ENCODE measurements around the gene SPRR2A.

SPRR2A gene

DNA sequence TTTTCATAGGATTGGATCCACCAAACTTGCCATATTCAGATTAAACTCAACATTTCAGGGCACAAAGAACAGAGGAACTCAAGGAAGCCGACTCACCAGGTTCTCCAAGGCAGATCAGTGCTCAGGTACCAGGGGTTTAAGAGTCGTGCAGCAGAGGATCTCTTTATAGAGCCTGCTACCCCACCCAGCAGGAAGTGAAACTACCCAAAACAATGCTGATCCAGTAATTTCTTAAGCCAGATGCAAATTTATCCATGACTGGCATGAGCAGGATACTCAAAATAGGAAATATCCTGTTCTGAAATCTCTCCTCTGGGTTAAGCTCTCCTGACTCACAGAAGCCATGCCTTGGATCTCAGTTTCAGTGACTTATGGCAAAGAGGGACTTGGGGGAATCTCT is at the start of gene SPRR2A:
Gene SPRR2A, minus strand, starts transcription at position 138 of the 400 bp plus-strand sequence. CDS start 777 bp downstream, outside the sequence.
- H3K4me1 ChIP-seq (ENCODE audit: insufficient read depth, low read length): no peaks in the 10 kb centered on the region
- H3K36me3 ChIP-seq (ENCODE audit: insufficient read depth, low read depth, low read length): no peaks in the 10 kb centered on the region
- no peak within 1 kb of the TSS for H3K9ac ChIP-seq (ENCODE audit: low read depth, low read length)
- H3K4me3 ChIP-seq (ENCODE audit: low read length): no peak within 1 kb of the TSS
- H3K27me3 ChIP-seq (ENCODE audit: insufficient read depth, low read length): no peaks in the 10 kb centered on the region
- H3K9me3 ChIP-seq (ENCODE audit: insufficient read depth, low read depth, low read length): no peaks in the 10 kb centered on the region; the same call in 1 of the 2 replicates
- H3K27ac ChIP-seq (ENCODE audit: low read length): no peak within 1 kb of the TSS

DNA sequence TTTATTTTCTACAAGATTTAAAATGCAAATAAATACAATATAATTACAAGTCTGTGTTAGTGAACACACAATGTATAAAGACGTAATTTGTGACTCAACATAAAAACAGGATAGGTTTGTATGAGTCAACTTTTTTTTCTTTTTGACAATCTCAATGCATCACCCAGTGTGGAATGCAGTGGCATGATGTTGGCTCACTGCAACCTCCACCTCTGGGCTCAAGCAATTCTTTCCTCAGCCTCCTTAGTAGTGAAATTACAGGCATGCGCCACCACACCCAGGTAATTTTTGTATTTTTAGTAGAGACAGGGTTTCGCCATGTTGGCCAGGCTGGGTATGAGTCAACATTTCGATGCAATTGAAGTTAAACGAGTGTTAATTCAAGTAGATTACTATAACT is 42.9 kb upstream of the SPRR2A start:
- Histone ChIP-seq H3K9me3 (ENCODE audit: insufficient read depth, low read depth, low read length) (no peaks in the 10 kb centered on the region), H3K27me3 (ENCODE audit: insufficient read depth, low read length) (no peaks in the 10 kb centered on the region), H3K4me3 (ENCODE audit: low read length) (no peak overlapping the region), H3K9ac (ENCODE audit: low read depth, low read length) (no peak overlapping the region), H3K36me3 (ENCODE audit: insufficient read depth, low read depth, low read length) (no peaks in the 10 kb centered on the region), H3K4me1 (ENCODE audit: insufficient read depth, low read length) (no peaks in the 10 kb centered on the region), H3K27ac (ENCODE audit: low read length) (no peak overlapping the region)

DNA sequence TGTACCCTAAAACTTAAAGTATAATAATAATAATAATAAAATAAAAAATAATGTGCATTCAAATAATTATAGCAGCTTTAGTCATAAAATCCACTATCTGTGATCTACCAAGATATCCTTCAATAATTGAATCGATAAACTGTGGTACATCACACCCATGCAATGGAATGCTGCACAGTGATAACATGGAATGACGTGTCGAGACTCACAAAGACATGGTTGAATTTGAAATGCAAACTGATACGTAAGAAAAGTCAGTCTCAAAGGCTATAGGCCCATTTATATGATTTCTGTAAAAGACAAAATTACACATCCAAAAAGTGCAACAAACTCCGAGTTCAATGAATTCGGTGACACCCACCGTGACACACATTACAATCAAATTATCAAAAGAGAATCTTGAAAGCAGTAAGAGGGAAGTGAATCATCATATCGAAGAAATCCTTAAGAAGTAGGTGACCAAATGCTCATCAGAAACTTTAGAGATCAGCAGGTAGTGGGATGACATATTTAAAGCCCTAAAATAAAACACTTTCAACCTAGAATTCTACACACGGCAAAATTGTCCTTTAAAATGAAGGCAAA is 42.2 kb upstream of the SPRR2A start:
- Histone ChIP-seq H3K27me3 (ENCODE audit: insufficient read depth, low read length) (no peaks in the 10 kb centered on the region), H3K27ac (ENCODE audit: low read length) (no peak overlapping the region), H3K9me3 (ENCODE audit: insufficient read depth, low read depth, low read length) (no peaks in the 10 kb centered on the region), H3K9ac (ENCODE audit: low read depth, low read length) (no peak overlapping the region), H3K4me3 (ENCODE audit: low read length) (no peak overlapping the region), H3K36me3 (ENCODE audit: insufficient read depth, low read depth, low read length) (no peaks in the 10 kb centered on the region), H3K4me1 (ENCODE audit: insufficient read depth, low read length) (no peaks in the 10 kb centered on the region)

DNA sequence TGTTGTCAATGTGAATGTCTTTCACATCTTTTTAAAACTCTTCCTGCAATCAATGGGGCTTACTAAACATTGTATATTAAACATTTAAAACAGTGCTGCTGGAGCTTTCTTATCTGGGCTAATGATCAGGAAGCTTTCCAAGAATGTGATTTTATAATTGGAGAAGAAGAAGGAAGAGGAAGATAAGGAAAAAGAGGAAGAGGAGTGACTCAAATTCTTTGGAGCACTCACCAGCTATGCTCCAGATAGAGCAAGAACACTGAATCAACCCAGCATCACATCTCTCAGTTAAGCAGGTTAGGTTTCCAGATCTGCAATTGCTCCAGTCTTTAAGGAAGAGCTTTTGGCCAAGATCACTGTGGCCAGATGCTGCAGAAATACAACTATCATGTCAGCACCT is 38.5 kb upstream of the SPRR2A start:
- Histone ChIP-seq H3K27ac (ENCODE audit: low read length) (no peak overlapping the region), H3K9ac (ENCODE audit: low read depth, low read length) (no peak overlapping the region), H3K9me3 (ENCODE audit: insufficient read depth, low read depth, low read length) (no peaks in the 10 kb centered on the region), H3K4me3 (ENCODE audit: low read length) (no peak overlapping the region), H3K27me3 (ENCODE audit: insufficient read depth, low read length) (no peaks in the 10 kb centered on the region), H3K4me1 (ENCODE audit: insufficient read depth, low read length) (no peaks in the 10 kb centered on the region), H3K36me3 (ENCODE audit: insufficient read depth, low read depth, low read length) (no peaks in the 10 kb centered on the region)

DNA sequence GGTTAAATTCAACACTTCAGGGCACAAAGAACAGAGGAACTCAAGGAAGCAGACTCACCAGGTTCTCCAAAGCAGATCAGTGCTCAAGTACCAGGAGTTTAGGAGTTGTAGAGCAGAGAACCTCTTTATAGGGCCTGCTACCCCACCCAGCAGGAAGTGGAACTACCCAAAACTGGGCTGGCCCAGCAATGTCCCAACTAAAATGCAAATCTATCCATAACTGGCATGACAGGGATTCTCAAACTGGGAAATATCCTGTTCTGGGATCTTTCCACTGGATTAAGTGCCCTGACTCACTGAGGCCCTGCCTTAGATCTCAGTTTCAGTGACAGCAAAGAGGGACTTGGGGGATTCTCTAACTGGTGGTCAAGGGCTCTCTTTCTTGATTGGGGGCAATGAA is 37.1 kb upstream of the SPRR2A start, which contains the start of gene SPRR2E:
Gene SPRR2E, minus strand, starts transcription at position 101 of the 400 bp plus-strand sequence. CDS start 775 bp downstream, outside the sequence.
- H3K4me3 ChIP-seq (ENCODE audit: low read length): no peak within 1 kb of the TSS
- no peaks in the 10 kb centered on the region for H3K4me1 ChIP-seq (ENCODE audit: insufficient read depth, low read length)
- no peaks in the 10 kb centered on the region for H3K27me3 ChIP-seq (ENCODE audit: insufficient read depth, low read length)
- H3K36me3 ChIP-seq (ENCODE audit: insufficient read depth, low read depth, low read length): no peaks in the 10 kb centered on the region
- no peak within 1 kb of the TSS for H3K9ac ChIP-seq (ENCODE audit: low read depth, low read length)
- no peaks in the 10 kb centered on the region for H3K9me3 ChIP-seq (ENCODE audit: insufficient read depth, low read depth, low read length)
- no peak within 1 kb of the TSS for H3K27ac ChIP-seq (ENCODE audit: low read length)

DNA sequence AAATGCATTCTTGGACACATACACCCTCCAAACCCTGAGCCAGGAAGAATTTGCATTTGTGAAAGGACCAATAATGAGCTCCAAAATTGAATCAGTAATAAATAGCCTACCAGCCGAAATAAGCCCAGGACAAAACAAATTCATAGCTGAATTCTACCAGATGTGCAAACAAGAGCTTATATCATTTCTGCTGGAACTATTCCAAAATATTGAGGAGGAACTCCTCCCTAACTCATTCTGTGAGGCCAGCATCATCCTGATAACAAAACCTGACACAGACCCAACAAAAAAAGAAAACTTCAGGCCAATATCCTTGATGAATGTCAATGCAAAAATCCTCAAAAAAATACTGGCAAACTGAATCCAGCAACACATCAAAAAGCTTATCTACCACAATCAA is 30.3 kb upstream of the SPRR2A start:
- no peaks in the 10 kb centered on the region for H3K4me1 ChIP-seq (ENCODE audit: insufficient read depth, low read length)
- H3K4me3 ChIP-seq (ENCODE audit: low read length): no peak overlapping the region
- no peaks in the 10 kb centered on the region for H3K27me3 ChIP-seq (ENCODE audit: insufficient read depth, low read length)
- no peak overlapping the region for H3K9ac ChIP-seq (ENCODE audit: low read depth, low read length)
- no peaks in the 10 kb centered on the region for H3K9me3 ChIP-seq (ENCODE audit: insufficient read depth, low read depth, low read length)
- no peaks in the 10 kb centered on the region for H3K36me3 ChIP-seq (ENCODE audit: insufficient read depth, low read depth, low read length)
- no peak overlapping the region for H3K27ac ChIP-seq (ENCODE audit: low read length)

DNA sequence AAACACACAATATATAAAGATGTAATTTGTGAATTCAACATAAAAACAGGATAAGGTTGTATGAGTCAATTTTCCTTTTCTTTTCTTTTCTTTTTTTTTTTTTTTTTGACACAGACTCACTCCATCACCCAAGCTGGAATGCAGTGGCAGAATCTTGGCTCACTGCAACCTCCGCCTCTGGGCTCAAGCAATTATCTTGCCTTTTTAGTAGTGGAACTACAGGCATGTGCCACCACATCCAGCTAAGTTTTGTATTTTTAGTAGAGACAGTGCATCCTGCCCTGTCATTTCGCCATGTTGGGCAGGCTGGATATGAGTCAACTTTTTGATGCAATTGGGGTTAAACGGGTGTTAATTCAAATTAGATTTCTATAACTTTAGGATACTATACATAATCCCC is 24.4 kb upstream of the SPRR2A start:
- Histone ChIP-seq H3K4me3 (ENCODE audit: low read length) (no peak overlapping the region), H3K27ac (ENCODE audit: low read length) (no peak overlapping the region), H3K4me1 (ENCODE audit: insufficient read depth, low read length) (no peaks in the 10 kb centered on the region), H3K36me3 (ENCODE audit: insufficient read depth, low read depth, low read length) (no peaks in the 10 kb centered on the region), H3K9ac (ENCODE audit: low read depth, low read length) (no peak overlapping the region), H3K9me3 (ENCODE audit: insufficient read depth, low read depth, low read length) (no peaks in the 10 kb centered on the region), H3K27me3 (ENCODE audit: insufficient read depth, low read length) (no peaks in the 10 kb centered on the region)

DNA sequence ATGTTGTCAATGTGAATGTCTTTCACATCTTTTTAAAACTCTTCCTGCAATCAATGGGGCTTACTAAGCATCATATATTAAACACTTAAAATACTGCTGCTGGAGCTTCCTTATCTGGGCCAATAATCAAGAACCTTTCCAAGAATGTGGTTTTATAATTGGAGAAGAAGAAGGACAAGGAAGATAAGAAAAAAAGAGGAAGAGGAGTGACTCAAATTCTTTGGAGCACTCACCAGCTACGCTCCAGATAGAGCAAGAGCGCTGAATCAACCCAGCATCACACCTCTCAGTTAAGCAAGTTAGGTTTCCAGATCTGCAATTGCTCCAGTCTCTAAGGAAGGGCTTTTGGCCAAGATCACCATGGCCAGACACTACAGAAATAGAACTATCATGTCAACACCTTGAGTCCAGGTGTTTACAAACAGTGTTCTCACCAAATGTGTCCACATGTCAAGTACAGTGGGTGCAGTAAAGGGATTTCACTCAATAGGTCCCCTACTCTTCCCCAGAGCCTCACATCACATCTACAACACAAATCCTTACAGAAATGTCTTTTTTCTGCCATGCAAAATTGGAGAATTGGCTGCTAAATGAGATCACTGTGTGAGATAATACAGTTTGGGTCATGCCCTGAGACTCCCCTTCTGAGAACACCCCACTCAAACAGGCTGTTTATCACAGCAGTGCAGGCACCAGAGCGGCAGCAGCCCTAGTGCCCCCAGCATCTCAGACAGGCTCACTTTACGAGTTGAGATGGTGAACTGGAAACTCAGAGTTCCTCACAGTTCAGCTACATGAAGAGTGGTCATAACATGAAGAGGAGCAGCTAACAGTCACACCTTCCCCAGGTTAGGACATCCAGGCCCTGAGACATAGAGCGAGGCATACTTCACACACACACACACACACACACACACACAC is 15.8 kb upstream of the SPRR2A start:
- Histone ChIP-seq H3K27ac (ENCODE audit: low read length) (no peak overlapping the region), H3K27me3 (ENCODE audit: insufficient read depth, low read length) (no peaks in the 10 kb centered on the region), H3K36me3 (ENCODE audit: insufficient read depth, low read depth, low read length) (no peaks in the 10 kb centered on the region), H3K4me1 (ENCODE audit: insufficient read depth, low read length) (no peaks in the 10 kb centered on the region), H3K4me3 (ENCODE audit: low read length) (no peak overlapping the region), H3K9me3 (ENCODE audit: insufficient read depth, low read depth, low read length) (no peaks in the 10 kb centered on the region), H3K9ac (ENCODE audit: low read depth, low read length) (no peak overlapping the region)

DNA sequence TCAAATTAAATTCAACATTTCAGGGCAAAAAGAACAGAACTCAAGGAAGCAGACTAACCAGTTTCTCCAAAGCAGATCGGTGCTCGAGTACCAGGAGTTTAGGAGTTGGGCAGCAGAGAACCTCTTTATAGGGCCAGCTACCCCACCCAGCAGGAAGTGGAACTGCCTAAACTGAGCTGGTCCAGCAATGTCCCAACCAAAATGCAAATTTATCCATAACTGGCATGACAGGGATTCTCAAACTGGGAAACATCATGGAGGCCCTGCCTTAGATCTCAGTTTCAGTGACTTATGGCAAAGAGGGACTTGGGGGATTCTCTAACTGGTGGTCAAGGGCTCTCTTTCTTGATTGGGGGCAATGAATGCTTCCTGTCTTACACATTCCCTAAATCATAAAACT is 14.2 kb upstream of the SPRR2A start, which contains the start of gene SPRR2B:
Gene SPRR2B, minus strand, starts transcription at position 101 of the 400 bp plus-strand sequence. CDS start 772 bp downstream, outside the sequence.
- H3K27me3 ChIP-seq (ENCODE audit: insufficient read depth, low read length): no peaks in the 10 kb centered on the region
- H3K9ac ChIP-seq (ENCODE audit: low read depth, low read length): no peak within 1 kb of the TSS
- no peaks in the 10 kb centered on the region for H3K4me1 ChIP-seq (ENCODE audit: insufficient read depth, low read length)
- H3K9me3 ChIP-seq (ENCODE audit: insufficient read depth, low read depth, low read length): no peaks in the 10 kb centered on the region
- no peak within 1 kb of the TSS for H3K4me3 ChIP-seq (ENCODE audit: low read length)
- no peak within 1 kb of the TSS for H3K27ac ChIP-seq (ENCODE audit: low read length)
- no peaks in the 10 kb centered on the region for H3K36me3 ChIP-seq (ENCODE audit: insufficient read depth, low read depth, low read length)

DNA sequence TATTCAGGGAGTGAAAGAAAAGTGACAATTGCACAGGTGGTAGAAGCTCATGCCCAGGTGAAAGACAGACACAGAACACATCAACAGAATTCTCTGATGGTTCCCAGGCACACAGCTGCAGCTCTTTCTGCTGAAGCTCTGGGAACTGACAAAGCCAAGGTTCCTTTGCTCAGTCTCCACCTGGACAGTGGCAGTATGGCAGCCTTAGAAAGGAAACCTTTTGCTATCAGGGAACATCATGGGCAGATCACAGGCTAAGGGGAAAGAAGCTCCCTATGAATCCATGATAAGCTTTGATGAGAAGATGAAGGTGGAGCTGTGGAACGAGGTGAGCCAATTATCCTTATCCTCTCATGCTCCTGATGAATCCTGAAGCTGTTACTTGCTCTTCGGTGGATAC is 12.9 kb upstream of the SPRR2A start:
- H3K9me3 ChIP-seq (ENCODE audit: insufficient read depth, low read depth, low read length): no peaks in the 10 kb centered on the region
- no peak overlapping the region for H3K4me3 ChIP-seq (ENCODE audit: low read length)
- no peaks in the 10 kb centered on the region for H3K36me3 ChIP-seq (ENCODE audit: insufficient read depth, low read depth, low read length)
- no peak overlapping the region for H3K9ac ChIP-seq (ENCODE audit: low read depth, low read length)
- H3K27me3 ChIP-seq (ENCODE audit: insufficient read depth, low read length): no peaks in the 10 kb centered on the region
- H3K4me1 ChIP-seq (ENCODE audit: insufficient read depth, low read length): no peaks in the 10 kb centered on the region
- H3K27ac ChIP-seq (ENCODE audit: low read length): no peak overlapping the region

DNA sequence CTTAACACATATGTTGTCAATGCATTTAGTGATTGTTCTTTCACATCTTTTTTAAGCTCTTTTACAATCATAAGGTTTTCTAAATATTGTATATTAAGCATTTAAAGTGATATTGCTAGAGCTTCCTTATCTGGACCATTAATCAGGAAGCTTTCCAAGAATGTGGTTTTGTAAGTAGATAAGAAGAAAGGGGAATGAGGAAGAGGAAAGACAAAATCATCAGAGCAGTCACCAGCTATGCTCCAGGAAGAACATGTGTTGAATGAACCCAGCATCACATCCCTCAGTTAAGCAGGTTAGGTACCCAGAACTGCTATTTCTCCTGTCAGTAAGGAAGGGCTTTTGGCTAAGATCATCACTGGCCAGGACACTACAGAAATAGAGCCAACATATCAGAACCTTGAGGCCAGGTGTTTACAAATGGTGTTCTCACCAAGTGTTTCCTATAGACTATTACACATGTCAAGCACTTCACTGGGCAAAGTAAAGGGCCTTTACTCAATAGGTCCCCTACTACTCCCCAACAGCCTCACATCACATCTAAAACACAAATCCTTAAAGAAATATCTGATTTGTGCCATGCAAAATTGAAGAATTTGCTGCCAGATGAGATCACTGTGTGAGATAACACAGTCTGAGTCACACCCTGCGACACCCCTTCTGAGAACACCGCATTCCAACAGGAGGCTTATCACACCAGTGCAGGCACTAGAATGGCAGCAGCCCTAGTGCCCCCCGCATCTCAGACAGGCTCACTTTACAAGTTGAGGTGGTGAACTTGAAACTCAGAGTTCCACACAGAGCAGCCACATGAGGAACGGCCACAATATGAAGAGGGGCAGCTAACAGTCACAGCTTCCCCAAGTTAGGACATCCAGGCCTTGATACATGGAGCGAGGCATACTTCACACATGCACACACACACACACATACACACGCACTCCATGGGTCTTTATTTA is 1.8 kb upstream of the SPRR2A start:
- Histone ChIP-seq H3K9me3 (ENCODE audit: insufficient read depth, low read depth, low read length) (no peaks in the 10 kb centered on the region), H3K27me3 (ENCODE audit: insufficient read depth, low read length) (no peaks in the 10 kb centered on the region), H3K4me3 (ENCODE audit: low read length) (no peak overlapping the region), H3K36me3 (ENCODE audit: insufficient read depth, low read depth, low read length) (no peaks in the 10 kb centered on the region), H3K9ac (ENCODE audit: low read depth, low read length) (no peak overlapping the region), H3K4me1 (ENCODE audit: insufficient read depth, low read length) (no peaks in the 10 kb centered on the region), H3K27ac (ENCODE audit: low read length) (no peak overlapping the region)
